A673 (cell line): ENCODE data around the gene VPS35. TPM values are rescaled to one million over a fixed set of nuclear protein-coding genes. Genes with fewer than 3 reads are reported as not detected.

ENCODE experiments used
- BruUV-seq: library from RNA; stranded (reverse); fragments of 400-500 nt; replicated peaks from 2 replicates; lab custom pipeline; 2021; lab: Mats Ljungman, UMichigan
- CTCF ChIA-PET: fragments of 300-600 bp; sonication (Branson Sonifier 250); formaldehyde crosslinking; loops from one replicate; lab custom pipeline; 2022; ENCODE audit warnings: antibody characterized with exemption; lab: Charles Lee
- POLR2A ChIA-PET: fragments of 300-600 bp; sonication (Branson Sonifier 250); formaldehyde crosslinking; loops from one replicate; lab custom pipeline; 2022; ENCODE audit warnings: antibody characterized with exemption; ENCODE audit not compliant: low non-redundant PET; lab: Charles Lee
- DNase-seq: peaks from one replicate; pipeline ENCODE4 v3.0.0-alpha.2; 2015; ENCODE audit warnings: low spot score
- H3K27ac ChIP-seq: fragments of 200-600 bp; sonication (generic); 2 replicates; pipeline ENCODE4 v1.5.1; 2016; ENCODE audit warnings: mixed run types, low read depth, mild to moderate bottlenecking, mixed read lengths, antibody characterized with exemption, low read length; ENCODE audit not compliant: poor library complexity, severe bottlenecking
- H3K27me3 ChIP-seq: fragments of 200-600 bp; sonication (generic); replicated peaks from 2 replicates; pipeline ENCODE4 v1.6.1; 2017; ENCODE audit warnings: mixed run types, low read depth, mild to moderate bottlenecking, mixed read lengths, antibody characterized with exemption, low read length; ENCODE audit not compliant: insufficient read depth, poor library complexity
- H3K36me3 ChIP-seq: fragments of 200-600 bp; sonication (generic); 2 replicates; pipeline ENCODE4 v1.6.1; 2016; ENCODE audit warnings: mixed run types, mild to moderate bottlenecking, mixed read lengths, antibody characterized with exemption, low read length; ENCODE audit not compliant: insufficient read depth, poor library complexity, severe bottlenecking
- H3K4me1 ChIP-seq: fragments of 200-600 bp; sonication (generic); 2 replicates; pipeline ENCODE4 v1.6.1; 2017; ENCODE audit warnings: mixed run types, mild to moderate bottlenecking, mixed read lengths, antibody characterized with exemption, low read length; ENCODE audit not compliant: insufficient read depth, poor library complexity, severe bottlenecking
- H3K4me3 ChIP-seq: fragments of 200-600 bp; sonication (generic); 2 replicates; pipeline ENCODE4 v1.5.1; 2016; ENCODE audit warnings: low read depth, mixed run types, mild to moderate bottlenecking, mixed read lengths, low read length; ENCODE audit not compliant: poor library complexity, severe bottlenecking
- H3K9me3 ChIP-seq: fragments of 200-600 bp; sonication (generic); 2 replicates; pipeline ENCODE4 v1.6.1; 2016; ENCODE audit warnings: mixed run types, low read depth, mild to moderate bottlenecking, mixed read lengths, antibody characterized with exemption, low read length; ENCODE audit not compliant: poor library complexity, severe bottlenecking
- CTCF ChIP-seq: fragments of 300-800, 200-600 bp; sonication (generic); conservative IDR thresholded peaks from 2 replicates; pipeline ENCODE4 v1.5.1; 2017; ENCODE audit warnings: low read depth, mild to moderate bottlenecking, antibody characterized with exemption, low read length, moderate library complexity, mixed read lengths
- EZH2 ChIP-seq: fragments of 200-600 bp; sonication (generic); IDR thresholded peaks from 2 replicates; pipeline ENCODE4 v1.6.1; 2017; ENCODE audit warnings: borderline replicate concordance, low read depth, mild to moderate bottlenecking, mixed read lengths, antibody characterized with exemption, low read length; ENCODE audit not compliant: poor library complexity, severe bottlenecking
- intact Hi-C: fragments of 100-400 bp; cut with micrococcal nuclease; formaldehyde crosslinking; loops from one replicate; pipeline ENCODE4 v1.10.0; 2022; ENCODE audit not compliant: unreplicated experiment
- total RNA-seq: library from RNA; stranded (reverse); gene quantifications from 2 replicates; pipeline ENCODE4 v1.2.3, GENCODE V29; 2021

VPS35 gene
- total RNA-seq, 1 experiment from 2014 or later, result 99.0 TPM

GRCh38 chr16:46728806-46729205 is 39.8 kb upstream of the VPS35 start:
- H3K4me3 ChIP-seq, result no peak overlapping the region
- H3K4me1 ChIP-seq, result no peaks in the 10 kb centered on the region
- H3K36me3 ChIP-seq, result no peaks in the 10 kb centered on the region
- CTCF ChIA-PET, result no interaction called here
- POLR2A ChIA-PET, result no interaction called here
- no peaks in the 10 kb centered on the region for H3K27me3 ChIP-seq
- BruUV-seq, result no TSS peak
- H3K9me3 ChIP-seq, result peaks cover 4% of the 10 kb centered on the region
- intact Hi-C loops, result no loop called here
- no peak overlapping the region for H3K27ac ChIP-seq
- TF ChIP-seq EZH2 (no peak), CTCF (no peak)
- DNase-seq, result no peak

- Histone ChIP-seq H3K27me3 (no peaks in the 10 kb centered on the region), H3K9me3 (peaks cover 4% of the 10 kb centered on the region), H3K36me3 (no peaks in the 10 kb centered on the region), H3K27ac (no peak overlapping the region), H3K4me3 (no peak overlapping the region), H3K4me1 (no peaks in the 10 kb centered on the region)
- no peak for TF ChIP-seq CTCF
- no peak for TF ChIP-seq EZH2
- BruUV-seq, result no TSS peak
- CTCF ChIA-PET, result no interaction called here
- DNase-seq, result no peak
- POLR2A ChIA-PET, result no interaction called here
- intact Hi-C loops, result no loop called here
These were observed 38.7 kb upstream of the VPS35 start for GRCh38 chr16:46727630-46728029.

- no peak overlapping the region for H3K4me3 ChIP-seq
- H3K27ac ChIP-seq, result no peak overlapping the region
- H3K36me3 ChIP-seq, result no peaks in the 10 kb centered on the region
- no TSS peak for BruUV-seq
- TF ChIP-seq CTCF (no peak), EZH2 (no peak)
- ChIA-PET CTCF (no interaction called here), POLR2A (no interaction called here)
- H3K9me3 ChIP-seq, result peaks cover 4% of the 10 kb centered on the region
- no peaks in the 10 kb centered on the region for H3K4me1 ChIP-seq
- no peak for DNase-seq
- H3K27me3 ChIP-seq, result no peaks in the 10 kb centered on the region
- intact Hi-C loops, result no loop called here
These were observed 38.2 kb upstream of the VPS35 start for GRCh38 chr16:46727184-46727583.
